Mesenchymal stem cell (in vitro differentiated cells and primary cell): Measurements from ENCODE around the gene MRM2.

Experiments used
- DNase-seq: peaks from one replicate; pipeline ENCODE4 v3.0.0-alpha.2; 2013
- H2AFZ ChIP-seq: one replicate; pipeline ENCODE4 v1.6.1; 2013; ENCODE audit warnings: low read depth, mild to moderate bottlenecking, control low read depth, inconsistent platforms, low read length, moderate library complexity
- H2AK5ac ChIP-seq: 2 replicates; pipeline ENCODE4 v1.6.1; 2013; ENCODE audit warnings: low read length, moderate library complexity, mild to moderate bottlenecking, inconsistent platforms; ENCODE audit not compliant: severe bottlenecking
- H2BK120ac ChIP-seq: one replicate; pipeline ENCODE4 v1.6.1; 2013; ENCODE audit warnings: low read depth, mild to moderate bottlenecking, inconsistent platforms, low read length, moderate library complexity
- H2BK12ac ChIP-seq, 2 experiments: one replicate each; pipeline ENCODE4 v1.6.1; 2013; ENCODE audit warnings: inconsistent platforms in 2 of 2, low read length in 2 of 2, mild to moderate bottlenecking in 2 of 2, moderate library complexity in 2 of 2, control low read depth in 1 of 2
- H2BK15ac ChIP-seq: one replicate; pipeline ENCODE4 v1.6.1; 2013; ENCODE audit warnings: mild to moderate bottlenecking, low read depth, inconsistent platforms; ENCODE audit not compliant: poor library complexity, severe bottlenecking
- H2BK5ac ChIP-seq: 2 replicates; pipeline ENCODE4 v1.6.1; 2013; ENCODE audit warnings: low read depth, mild to moderate bottlenecking, low read length, control low read depth, inconsistent platforms; ENCODE audit not compliant: poor library complexity, severe bottlenecking
- H3K14ac ChIP-seq, 2 experiments: one replicate each; pipeline ENCODE4 v1.6.1; 2013; ENCODE audit warnings: inconsistent platforms in 2 of 2, low read length in 2 of 2, control low read depth in 1 of 2, mild to moderate bottlenecking in 1 of 2, moderate library complexity in 1 of 2
- H3K18ac ChIP-seq, 2 experiments: one replicate each; pipeline ENCODE4 v1.6.1; 2013; ENCODE audit warnings: inconsistent platforms in 2 of 2, low read length in 2 of 2, control low read depth in 1 of 2, low read depth in 1 of 2, mild to moderate bottlenecking in 1 of 2
- H3K23ac ChIP-seq, 2 experiments: one replicate each; pipeline ENCODE4 v1.6.1; 2013; ENCODE audit warnings: inconsistent platforms in 2 of 2, low read length in 2 of 2, mild to moderate bottlenecking in 2 of 2, moderate library complexity in 2 of 2, control low read depth in 1 of 2
- H3K27ac ChIP-seq: 2 replicates; pipeline ENCODE4 v1.5.1; 2013; ENCODE audit warnings: mild to moderate bottlenecking, moderate library complexity, low read length, control low read depth, inconsistent platforms; ENCODE audit not compliant: poor library complexity, severe bottlenecking
- H3K27me3 ChIP-seq, 2 experiments: 2 replicates each; pipeline versions ENCODE4 v1.6.1 to v1.7.0; 2013; ENCODE audit warnings: low read length in 2 of 2, mild to moderate bottlenecking in 2 of 2, moderate library complexity in 2 of 2, control low read depth in 1 of 2, inconsistent platforms in 1 of 2; ENCODE audit not compliant: control insufficient read depth in 1 of 2, insufficient read depth in 1 of 2
- H3K36me3 ChIP-seq, 2 experiments: 2 replicates each; pipeline versions ENCODE4 v1.6.1 to v1.7.0; 2013; ENCODE audit warnings: low read length in 2 of 2, control low read depth in 1 of 2, inconsistent platforms in 1 of 2, low read depth in 1 of 2, mild to moderate bottlenecking in 1 of 2; ENCODE audit not compliant: insufficient read depth in 2 of 2, control insufficient read depth in 1 of 2
- H3K4ac ChIP-seq, 2 experiments: one replicate each; pipeline ENCODE4 v1.6.1; 2013; ENCODE audit warnings: inconsistent platforms in 2 of 2, low read length in 2 of 2, mild to moderate bottlenecking in 2 of 2, moderate library complexity in 2 of 2, control low read depth in 1 of 2, low read depth in 1 of 2
- H3K4me1 ChIP-seq: 2 replicates; pipeline ENCODE4 v1.6.1; 2013; ENCODE audit warnings: low read depth, low read length, control low read depth; ENCODE audit not compliant: control insufficient read depth, insufficient read depth
- H3K4me2 ChIP-seq: 2 replicates; pipeline ENCODE4 v1.6.1; 2013; ENCODE audit warnings: low read length, mild to moderate bottlenecking, inconsistent platforms; ENCODE audit not compliant: poor library complexity, severe bottlenecking
- H3K4me3 ChIP-seq, 2 experiments: 2 replicates each; pipeline versions ENCODE4 v1.5.1 to v1.7.0; 2013; ENCODE audit warnings: low read length in 2 of 2, mild to moderate bottlenecking in 2 of 2, control low read depth in 1 of 2, low read depth in 1 of 2; ENCODE audit not compliant: insufficient read depth in 1 of 2
- H3K79me1 ChIP-seq: replicated peaks from 2 replicates; pipeline ENCODE4 v1.6.1; 2013; ENCODE audit warnings: mild to moderate bottlenecking, control low read depth, low read length, inconsistent platforms; ENCODE audit not compliant: poor library complexity, severe bottlenecking
- H3K9ac ChIP-seq: 2 replicates; pipeline ENCODE4 v1.7.0; 2013; ENCODE audit warnings: mild to moderate bottlenecking, low read length, moderate library complexity
- H3K9me3 ChIP-seq: 2 replicates; pipeline ENCODE4 v1.7.0; 2013; ENCODE audit warnings: mild to moderate bottlenecking, low read length; ENCODE audit not compliant: control insufficient read depth
- H4K8ac ChIP-seq: one replicate; pipeline ENCODE4 v1.6.1; 2013; ENCODE audit warnings: inconsistent platforms, mild to moderate bottlenecking, low read length, moderate library complexity
- H4K91ac ChIP-seq: one replicate; pipeline ENCODE4 v1.6.1; 2013; ENCODE audit warnings: mild to moderate bottlenecking, low read length, inconsistent platforms
- WGBS: methylation state at CpG from one replicate; pipeline ENCODE4 v1.1.7; 2013; ENCODE audit warnings: mixed read lengths; 5-methylcytosine and 5-hydroxymethylcytosine counted together

Gene MRM2

DNA sequence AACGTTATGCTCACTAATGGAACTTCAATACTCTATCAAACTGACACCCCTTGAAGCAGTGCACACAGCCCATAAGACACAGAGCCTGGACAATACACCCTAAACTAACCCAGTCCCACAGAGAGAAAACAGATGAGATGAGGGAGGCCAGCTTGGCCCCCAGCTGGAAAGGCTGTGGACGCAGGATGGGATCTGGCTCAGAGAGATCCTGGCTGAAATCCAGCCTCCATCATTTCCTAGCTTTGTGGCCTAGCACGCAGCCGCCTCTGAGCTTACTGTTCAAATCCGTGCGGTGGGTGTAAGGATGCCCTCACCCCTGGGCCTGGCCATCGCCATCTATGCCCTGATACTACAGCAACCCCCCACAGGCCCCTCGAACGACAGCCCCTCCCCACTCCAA, 39.5 kb upstream of the MRM2 start:
- no peak overlapping the region for H2BK12ac ChIP-seq
- H2AFZ ChIP-seq, result no peak overlapping the region
- no peak overlapping the region for H3K23ac ChIP-seq
- H3K4ac ChIP-seq, result no peak overlapping the region
- H3K27ac ChIP-seq, result no peak overlapping the region
- no peak overlapping the region for H2BK120ac ChIP-seq
- DNase-seq, result peak; percentile 7
- H3K18ac ChIP-seq, result no peak overlapping the region
- no peak overlapping the region for H2BK15ac ChIP-seq
- no peaks in the 10 kb centered on the region for H3K9me3 ChIP-seq
- 94% methylated on average over 7 of the region's 9 CpGs for WGBS
- H3K4me1 ChIP-seq, result peaks cover 6% of the 10 kb centered on the region
- no peak overlapping the region for H3K4me2 ChIP-seq
- no peak overlapping the region for H3K4me3 ChIP-seq
- no peaks in the 10 kb centered on the region for H3K27me3 ChIP-seq
- H3K36me3 ChIP-seq, result peaks cover 11 to 21% of the 10 kb centered on the region in 2 experiments
- H4K8ac ChIP-seq, result no peak overlapping the region
- peaks cover 28% of the 10 kb centered on the region for H3K79me1 ChIP-seq
- no peak overlapping the region for H3K14ac ChIP-seq
- no peak overlapping the region for H2BK5ac ChIP-seq
- peak overlapping the region; percentile 70 for H3K9ac ChIP-seq
- H4K91ac ChIP-seq, result no peak overlapping the region
- H2AK5ac ChIP-seq, result no peak overlapping the region

DNA sequence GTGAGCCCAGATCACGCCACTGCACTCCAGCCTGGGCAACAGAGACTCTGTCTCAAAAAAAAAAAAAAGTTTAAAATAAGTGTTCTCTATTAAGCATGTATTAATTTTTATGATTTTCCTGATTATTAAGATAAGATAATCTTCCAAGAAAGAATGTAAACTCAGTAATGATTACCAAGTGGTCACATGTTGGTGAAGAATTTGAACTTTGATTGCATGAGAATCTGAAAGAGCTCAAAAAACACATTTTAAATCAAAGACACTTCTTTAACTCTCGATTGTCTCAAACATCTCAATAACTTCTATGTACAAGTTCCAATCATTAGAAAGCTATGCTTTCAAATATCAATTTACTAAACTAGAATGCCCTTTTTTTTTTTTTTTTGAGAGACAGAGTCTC, 38.4 kb upstream of the MRM2 start:
- H3K23ac ChIP-seq, result no peak overlapping the region
- peaks cover 11 to 27% of the 10 kb centered on the region in 2 experiments for H3K36me3 ChIP-seq
- no peak overlapping the region for H4K91ac ChIP-seq
- H3K4me3 ChIP-seq, result no peak overlapping the region
- H3K27ac ChIP-seq, result no peak overlapping the region
- H2BK120ac ChIP-seq, result no peak overlapping the region
- 88% methylated on average over 1 of the region's 2 CpGs for WGBS
- H3K79me1 ChIP-seq, result peaks cover 30% of the 10 kb centered on the region
- no peak overlapping the region for H2BK12ac ChIP-seq
- H2AFZ ChIP-seq, result no peak overlapping the region
- no peaks in the 10 kb centered on the region for H3K9me3 ChIP-seq
- H3K4me2 ChIP-seq, result no peak overlapping the region
- H2BK15ac ChIP-seq, result no peak overlapping the region
- no peak overlapping the region for H3K9ac ChIP-seq
- no peak overlapping the region for H3K18ac ChIP-seq
- DNase-seq, result peak; percentile 5
- H2BK5ac ChIP-seq, result no peak overlapping the region
- no peak overlapping the region for H3K4ac ChIP-seq
- no peak overlapping the region for H4K8ac ChIP-seq
- no peaks in the 10 kb centered on the region for H3K27me3 ChIP-seq
- no peak overlapping the region for H3K14ac ChIP-seq
- no peak overlapping the region for H2AK5ac ChIP-seq
- peaks cover 6% of the 10 kb centered on the region for H3K4me1 ChIP-seq

DNA sequence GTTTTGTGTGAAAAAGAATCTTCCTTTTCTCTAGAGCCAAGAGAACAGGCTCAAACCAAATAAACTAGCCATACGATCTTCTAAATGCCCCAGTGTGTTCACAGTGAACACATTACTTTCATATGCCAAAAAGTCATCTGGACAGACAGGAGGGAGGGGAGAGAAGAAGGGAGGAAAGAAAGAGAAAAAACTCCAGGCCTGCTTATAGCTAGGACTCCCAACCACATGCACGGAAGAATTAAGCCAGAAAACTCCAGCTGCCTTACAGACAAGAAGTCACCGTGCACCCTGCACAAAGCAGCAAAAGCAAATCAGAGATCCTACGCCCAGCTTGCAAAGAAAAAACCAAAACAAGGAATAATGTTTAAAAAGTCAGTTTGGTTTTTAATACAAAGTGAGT, 37.9 kb upstream of the MRM2 start:
- H3K18ac ChIP-seq, result no peak overlapping the region
- no peak overlapping the region for H3K4ac ChIP-seq
- 94% methylated on average over 2 of the region's 4 CpGs for WGBS
- no peak overlapping the region for H3K23ac ChIP-seq
- H2AK5ac ChIP-seq, result no peak overlapping the region
- no peak overlapping the region for H3K4me2 ChIP-seq
- H3K27me3 ChIP-seq, result no peaks in the 10 kb centered on the region
- H2BK15ac ChIP-seq, result no peak overlapping the region
- peaks cover 14 to 32% of the 10 kb centered on the region in 2 experiments for H3K36me3 ChIP-seq
- H4K91ac ChIP-seq, result no peak overlapping the region
- H3K4me1 ChIP-seq, result peaks cover 6% of the 10 kb centered on the region
- H3K79me1 ChIP-seq, result peaks cover 30% of the 10 kb centered on the region
- H2BK12ac ChIP-seq, result no peak overlapping the region
- H3K14ac ChIP-seq, result no peak overlapping the region
- no peaks in the 10 kb centered on the region for H3K9me3 ChIP-seq
- no peak overlapping the region for H2BK120ac ChIP-seq
- DNase-seq, result no peak
- H2AFZ ChIP-seq, result no peak overlapping the region
- no peak overlapping the region for H3K27ac ChIP-seq
- no peak overlapping the region for H3K4me3 ChIP-seq
- H3K9ac ChIP-seq, result no peak overlapping the region
- H4K8ac ChIP-seq, result no peak overlapping the region
- no peak overlapping the region for H2BK5ac ChIP-seq

DNA sequence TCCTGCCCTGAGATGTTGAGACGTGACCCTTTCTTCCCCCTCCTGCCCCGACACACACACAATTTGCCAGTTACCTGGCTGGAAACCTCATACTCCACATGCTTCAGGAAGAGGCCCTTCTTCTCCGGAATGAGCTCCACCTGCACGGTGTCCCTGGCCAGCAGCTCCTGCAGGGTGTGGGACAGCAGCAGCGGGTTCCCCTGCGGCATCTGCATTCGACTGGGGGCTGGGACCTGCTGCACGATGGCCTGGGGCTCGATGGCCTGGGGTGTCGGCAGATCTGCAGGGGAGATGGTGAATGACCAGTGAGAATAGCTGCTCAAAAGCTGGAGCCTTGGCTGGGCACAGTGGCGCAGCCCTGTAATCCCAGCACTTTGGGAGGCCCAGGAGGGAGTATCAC, 36.0 kb upstream of the MRM2 start:
- WGBS, result 96% methylated on average over 11 of the region's 11 CpGs

More for the DNA sequence above, 36.0 kb upstream of the MRM2 start:
- Histone ChIP-seq H2BK12ac (no peak overlapping the region), H3K4ac (no peak overlapping the region), H3K27ac (no peak overlapping the region), H2BK15ac (no peak overlapping the region), H4K8ac (no peak overlapping the region), H3K23ac (no peak overlapping the region), H3K4me3 (no peak overlapping the region), H3K18ac (no peak overlapping the region), H2BK120ac (no peak overlapping the region), H2BK5ac (no peak overlapping the region), H3K14ac (no peak overlapping the region), H3K36me3 (peaks cover 26 to 40% of the 10 kb centered on the region in 2 experiments), H3K9ac (no peak overlapping the region), H2AFZ (no peak overlapping the region), H3K79me1 (peaks cover 22% of the 10 kb centered on the region), H3K4me2 (no peak overlapping the region), H2AK5ac (no peak overlapping the region), H3K9me3 (no peaks in the 10 kb centered on the region), H3K4me1 (peaks cover under 1% of the 10 kb centered on the region), H4K91ac (no peak overlapping the region), H3K27me3 (no peaks in the 10 kb centered on the region)
- DNase-seq, result no peak
